ENCODE data around the gene SVIL.
"Not testable (repeated sequence)": the region's sequence is repeated elsewhere in the genome, so short reads cannot be mapped to it uniquely, and the experiment has no call there.

Gene SVIL

DNA sequence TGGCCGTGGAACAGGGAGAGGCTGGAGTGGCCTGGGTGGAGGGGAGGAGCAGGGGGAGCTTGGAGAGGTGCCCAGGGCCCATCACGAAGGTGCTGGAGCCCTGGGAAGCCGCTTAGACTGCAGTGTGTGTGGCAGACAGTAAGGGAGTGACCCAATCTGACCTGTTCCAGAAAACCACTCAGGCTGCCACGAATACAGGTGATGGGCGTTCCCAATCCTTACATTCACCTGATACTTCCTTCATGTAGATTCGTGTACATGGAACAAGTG is 161.7 kb downstream of the SVIL start:
- H3K27ac ChIP-seq, result no peak overlapping the region
- TF ChIP-seq, protein P1, sequence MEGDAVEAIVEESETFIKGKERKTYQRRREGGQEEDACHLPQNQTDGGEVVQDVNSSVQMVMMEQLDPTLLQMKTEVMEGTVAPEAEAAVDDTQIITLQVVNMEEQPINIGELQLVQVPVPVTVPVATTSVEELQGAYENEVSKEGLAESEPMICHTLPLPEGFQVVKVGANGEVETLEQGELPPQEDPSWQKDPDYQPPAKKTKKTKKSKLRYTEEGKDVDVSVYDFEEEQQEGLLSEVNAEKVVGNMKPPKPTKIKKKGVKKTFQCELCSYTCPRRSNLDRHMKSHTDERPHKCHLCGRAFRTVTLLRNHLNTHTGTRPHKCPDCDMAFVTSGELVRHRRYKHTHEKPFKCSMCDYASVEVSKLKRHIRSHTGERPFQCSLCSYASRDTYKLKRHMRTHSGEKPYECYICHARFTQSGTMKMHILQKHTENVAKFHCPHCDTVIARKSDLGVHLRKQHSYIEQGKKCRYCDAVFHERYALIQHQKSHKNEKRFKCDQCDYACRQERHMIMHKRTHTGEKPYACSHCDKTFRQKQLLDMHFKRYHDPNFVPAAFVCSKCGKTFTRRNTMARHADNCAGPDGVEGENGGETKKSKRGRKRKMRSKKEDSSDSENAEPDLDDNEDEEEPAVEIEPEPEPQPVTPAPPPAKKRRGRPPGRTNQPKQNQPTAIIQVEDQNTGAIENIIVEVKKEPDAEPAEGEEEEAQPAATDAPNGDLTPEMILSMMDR (conservative IDR thresholded peaks at IDR 0.05), result no peak

DNA sequence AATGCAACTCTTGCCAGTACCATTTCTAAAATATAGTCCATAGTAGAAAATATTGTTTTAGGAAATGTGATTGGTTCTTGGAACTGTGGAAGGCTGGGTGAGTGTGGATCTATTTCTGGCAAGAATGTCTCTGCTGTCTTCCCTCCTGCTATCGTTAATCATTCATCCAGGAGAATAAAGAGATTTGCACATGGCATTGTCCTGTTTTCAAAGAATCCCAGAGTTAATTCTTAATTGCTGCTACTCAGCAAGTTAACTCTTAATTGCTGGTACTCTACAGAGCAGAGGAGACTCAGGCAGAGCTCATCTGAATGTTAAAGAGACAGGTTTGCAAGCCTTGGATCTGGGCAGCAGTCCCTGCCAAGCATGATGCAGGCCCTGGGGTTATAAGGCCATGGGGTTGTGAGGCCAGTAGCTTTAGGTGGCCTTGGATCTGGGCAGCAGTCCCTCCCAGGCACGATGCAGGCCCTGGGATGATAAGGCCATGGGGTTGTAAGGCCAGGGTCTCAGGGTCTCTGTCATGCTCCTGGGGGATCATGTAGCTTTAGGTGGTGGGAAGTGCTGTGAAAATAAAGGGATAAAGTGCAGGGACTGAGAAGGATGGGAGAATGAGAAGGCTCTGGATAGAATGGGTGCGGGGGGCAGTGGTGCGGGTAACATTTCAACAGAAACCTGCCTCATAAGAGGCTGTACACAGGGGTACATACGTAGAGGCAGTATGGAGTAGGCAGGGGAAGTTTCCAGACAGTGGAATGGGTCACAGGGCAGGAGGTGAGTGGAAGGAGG is 162.3 kb downstream of the SVIL start:
- no peak overlapping the region for H3K27ac ChIP-seq
- TF ChIP-seq, protein P1 (conservative IDR thresholded peaks at IDR 0.05), result no peak

DNA sequence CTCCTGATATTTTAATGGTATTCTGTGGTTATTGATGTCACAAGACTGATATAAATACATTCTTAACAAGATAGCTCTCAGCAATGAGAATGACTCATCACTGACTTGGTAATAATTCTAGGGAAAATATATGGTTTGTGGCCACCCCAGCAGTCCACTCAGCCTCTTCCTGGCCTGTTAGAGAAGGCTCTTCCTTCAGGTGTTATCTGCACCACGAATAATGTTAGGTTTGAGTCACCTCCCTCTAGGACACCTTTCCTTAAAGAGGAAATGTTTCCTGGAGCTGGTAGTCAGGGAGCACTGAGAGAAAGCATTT is 163.3 kb downstream of the SVIL start:
- TF ChIP-seq, protein P1 (conservative IDR thresholded peaks at IDR 0.05), result no peak
- H3K27ac ChIP-seq, result no peak overlapping the region

DNA sequence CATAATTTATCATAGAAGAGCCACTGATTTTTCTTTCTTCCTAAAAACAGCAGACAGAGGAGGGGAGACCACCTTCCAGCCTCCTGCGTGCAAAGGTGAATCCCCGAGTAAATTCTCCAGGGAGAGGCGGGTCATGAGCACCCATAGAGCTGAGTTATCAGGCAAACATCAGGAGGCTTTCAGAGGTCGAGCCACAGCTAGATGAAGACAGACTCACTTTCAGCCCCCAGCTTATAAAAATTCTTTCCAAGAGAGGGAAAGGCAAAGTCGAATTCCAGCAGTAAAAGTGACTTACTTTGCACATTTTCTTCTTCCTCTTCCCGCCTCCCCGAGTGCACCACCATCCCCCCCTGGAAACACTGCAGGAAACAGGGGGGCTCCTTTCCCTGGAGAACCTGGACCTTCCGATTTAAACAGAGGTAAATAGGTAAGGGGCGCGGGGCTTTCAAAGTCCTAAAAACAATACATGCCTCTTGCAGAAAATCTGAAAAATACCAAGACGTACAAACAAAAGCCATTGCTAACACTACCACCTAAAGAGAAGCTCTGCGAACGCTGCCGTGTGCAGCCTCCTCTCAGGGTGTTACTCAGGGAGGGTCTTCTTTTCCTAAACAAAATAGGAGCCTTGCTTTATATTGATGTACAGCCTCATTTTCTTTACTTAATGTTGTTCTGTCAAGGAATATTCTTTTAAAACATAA is 163.8 kb downstream of the SVIL start:
- TF ChIP-seq, protein P1 (conservative IDR thresholded peaks at IDR 0.05), result no peak
- no peak overlapping the region for H3K27ac ChIP-seq

DNA sequence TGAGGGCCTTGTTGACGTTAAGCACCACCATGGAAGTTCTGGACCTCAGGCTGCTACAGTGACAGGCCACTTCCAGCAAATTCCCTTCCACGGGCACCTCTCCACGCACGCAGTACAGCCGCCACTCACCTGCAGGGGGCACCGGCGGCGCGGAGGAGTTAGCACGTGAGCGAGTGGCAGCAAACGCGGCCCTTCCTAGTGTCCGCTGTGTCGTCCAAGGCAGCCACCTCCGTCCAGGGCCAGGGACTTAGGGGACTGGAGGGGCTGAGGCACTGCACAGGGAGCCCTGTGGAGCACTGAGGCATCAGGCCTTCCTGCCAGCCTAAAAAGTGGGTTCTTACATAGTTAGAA is 164.4 kb downstream of the SVIL start:
- H3K27ac ChIP-seq, result no peak overlapping the region
- TF ChIP-seq, protein P1 (conservative IDR thresholded peaks at IDR 0.05), result peak; percentile 58

DNA sequence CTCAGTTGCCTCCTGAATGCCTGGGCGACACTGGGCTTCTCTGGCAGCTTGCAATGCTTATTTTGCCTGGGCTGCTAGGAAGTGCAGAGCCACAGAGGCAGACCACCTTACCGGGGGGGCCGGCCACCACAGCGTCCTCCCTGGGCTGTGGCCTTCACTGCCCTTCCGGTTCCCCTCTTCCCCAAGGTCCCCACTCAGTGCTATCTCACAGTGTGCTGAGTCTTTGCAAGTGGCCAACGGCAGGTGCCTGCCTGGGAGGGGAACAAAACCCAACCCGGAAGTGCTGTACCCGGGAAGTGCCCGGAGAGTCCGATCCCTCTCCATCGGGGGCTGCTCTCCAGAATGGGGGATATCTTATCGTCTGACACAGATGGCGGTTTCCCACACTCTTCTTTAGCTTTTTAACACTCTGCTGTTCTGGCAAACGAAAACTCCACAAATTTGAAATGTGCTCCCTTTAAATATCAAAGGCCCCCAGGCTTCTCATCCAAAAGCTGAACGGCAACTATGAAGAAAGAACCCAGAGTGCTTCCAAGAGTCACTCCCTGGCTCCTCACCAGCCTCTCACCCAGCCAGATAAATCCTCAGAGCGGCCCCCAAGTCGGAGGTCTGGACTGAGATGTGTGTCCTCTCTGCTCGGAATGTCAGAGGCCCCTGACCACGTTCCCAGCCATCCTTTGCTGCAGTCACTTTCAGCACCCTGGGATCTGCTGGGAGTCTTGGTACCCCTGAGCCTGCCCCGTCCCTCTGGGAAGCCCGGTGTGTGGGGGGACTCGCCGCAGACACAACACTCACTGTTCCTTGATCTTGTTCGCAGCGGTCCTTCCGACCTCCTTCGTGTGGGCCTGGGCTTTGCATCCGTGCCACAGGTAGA is 165.1 kb downstream of the SVIL start:
- TF ChIP-seq, protein P1 (conservative IDR thresholded peaks at IDR 0.05), result no peak
- H3K27ac ChIP-seq, result no peak overlapping the region

DNA sequence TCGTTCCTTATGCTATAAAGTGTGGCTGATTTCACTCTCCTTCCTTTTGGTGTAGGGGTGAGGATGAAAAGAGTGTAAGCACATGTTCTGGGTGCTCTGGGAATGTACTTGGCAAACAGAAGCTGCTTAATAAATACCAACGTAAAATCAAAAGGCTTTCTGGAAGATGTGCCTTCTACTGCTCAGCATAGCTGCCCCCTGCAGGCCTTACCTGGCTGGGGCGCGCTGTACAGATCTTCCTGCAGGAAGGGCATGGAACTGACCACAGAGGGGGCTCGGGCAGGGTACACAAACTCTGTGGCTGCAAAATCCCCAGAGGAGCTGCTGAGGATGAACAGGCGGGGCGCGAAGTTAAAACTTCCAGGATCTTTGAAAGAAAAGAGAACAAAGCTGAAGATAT is 169.4 kb downstream of the SVIL start:
- TF ChIP-seq, protein P1 (conservative IDR thresholded peaks at IDR 0.05), result peak; percentile 37
- no peak overlapping the region for H3K27ac ChIP-seq

DNA sequence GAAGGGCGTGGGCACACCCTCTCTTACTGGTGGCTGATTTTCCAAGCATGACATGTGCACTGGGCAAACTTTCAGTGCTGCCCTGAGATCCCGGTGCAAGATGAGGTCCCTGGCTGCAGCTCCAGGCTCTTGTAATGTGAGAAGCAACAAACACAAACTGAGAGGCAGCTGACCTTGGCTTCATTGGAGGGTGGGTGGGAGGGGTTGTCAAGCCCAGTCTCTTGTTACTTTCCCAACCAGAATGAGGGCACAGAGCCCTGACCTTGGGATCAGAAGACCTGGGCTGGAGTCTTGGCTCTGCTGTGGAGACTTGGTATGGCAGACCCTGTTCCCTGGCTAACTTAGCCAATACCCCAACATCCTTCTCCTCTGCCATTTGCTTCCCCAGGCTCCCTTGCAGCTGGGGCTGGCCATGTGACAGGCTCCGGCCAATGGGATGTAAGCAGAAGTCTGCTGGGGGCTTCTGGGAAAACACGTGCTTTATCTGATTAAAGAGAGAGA is 170.1 kb downstream of the SVIL start:
- not testable (repeated sequence) for H3K27ac ChIP-seq
